Adipocyte (in vitro differentiated cells): Measurements from ENCODE around the gene MOK.
A peak's percentile ranks its signal among the peaks of the same experiment; 100 is the strongest.
"Not testable (repeated sequence)": the region's sequence is repeated elsewhere in the genome, so short reads cannot be mapped to it uniquely, and the experiment has no call there.

Experiments
- DNase-seq: peaks from one replicate; pipeline ENCODE4 v3.0.0-alpha.2; 2015; ENCODE audit warnings: low read depth
- H3K27me3 ChIP-seq: replicated peaks from 2 replicates; pipeline ENCODE4 v1.7.0; 2013; ENCODE audit warnings: mild to moderate bottlenecking, low read length, moderate library complexity; ENCODE audit not compliant: control insufficient read depth, insufficient read depth
- H3K36me3 ChIP-seq: 2 replicates; pipeline ENCODE4 v1.7.0; 2013; ENCODE audit warnings: low read length, mild to moderate bottlenecking, moderate library complexity; ENCODE audit not compliant: control insufficient read depth, insufficient read depth, severe bottlenecking
- H3K4me1 ChIP-seq: 2 replicates; pipeline ENCODE4 v1.7.0; 2013; ENCODE audit warnings: mild to moderate bottlenecking, low read length, moderate library complexity; ENCODE audit not compliant: control insufficient read depth, insufficient read depth
- H3K4me3 ChIP-seq: 2 replicates; pipeline ENCODE4 v1.7.0; 2013; ENCODE audit warnings: mild to moderate bottlenecking, low read length, moderate library complexity
- H3K9ac ChIP-seq: 2 replicates; pipeline ENCODE4 v1.7.0; 2013; ENCODE audit warnings: mild to moderate bottlenecking, low read length, moderate library complexity
- H3K9me3 ChIP-seq: 2 replicates; pipeline ENCODE4 v1.7.0; 2013; ENCODE audit warnings: mild to moderate bottlenecking, low read length, moderate library complexity; ENCODE audit not compliant: control insufficient read depth

Gene MOK

GRCh38 chr14:102341566-102341965, 36.6 kb upstream of the MOK start:
- H3K4me1 ChIP-seq: no peaks in the 10 kb centered on the region
- peaks cover 52% of the 10 kb centered on the region for H3K36me3 ChIP-seq
- no peak for DNase-seq
- no peak overlapping the region for H3K9ac ChIP-seq
- H3K27me3 ChIP-seq: no peaks in the 10 kb centered on the region
- H3K9me3 ChIP-seq: no peaks in the 10 kb centered on the region
- H3K4me3 ChIP-seq: no peak overlapping the region

- Histone ChIP-seq H3K4me1 (peaks cover 22% of the 10 kb centered on the region), H3K9me3 (no peaks in the 10 kb centered on the region), H3K27me3 (no peaks in the 10 kb centered on the region), H3K9ac (no peak overlapping the region), H3K36me3 (peaks cover 35% of the 10 kb centered on the region), H3K4me3 (no peak overlapping the region)
- no peak for DNase-seq
Observed at GRCh38 chr14:102338724-102339123, 33.8 kb upstream of the MOK start.

GRCh38 chr14:102335163-102335562, 30.2 kb upstream of the MOK start:
- DNase-seq: no peak
- Histone ChIP-seq H3K9me3 (no peaks in the 10 kb centered on the region), H3K9ac (no peak overlapping the region), H3K4me3 (no peak overlapping the region), H3K4me1 (peaks cover 26% of the 10 kb centered on the region), H3K36me3 (peaks cover 26% of the 10 kb centered on the region), H3K27me3 (no peaks in the 10 kb centered on the region)

GRCh38 chr14:102333795-102334705, 29.1 kb upstream of the MOK start:
- Histone ChIP-seq H3K9ac (no peak overlapping the region), H3K36me3 (peaks cover 22% of the 10 kb centered on the region)
- no peak for DNase-seq

GRCh38 chr14:102333390-102333789, 28.4 kb upstream of the MOK start:
- Histone ChIP-seq H3K27me3 (no peaks in the 10 kb centered on the region), H3K9me3 (no peaks in the 10 kb centered on the region), H3K9ac (no peak overlapping the region), H3K4me1 (peaks cover 26% of the 10 kb centered on the region), H3K36me3 (peaks cover 16% of the 10 kb centered on the region), H3K4me3 (no peak overlapping the region)
- DNase-seq: no peak

More at GRCh38 chr14:102333795-102334705, 29.1 kb upstream of the MOK start:
- H3K4me3 ChIP-seq: no peak overlapping the region
- H3K4me1 ChIP-seq: peaks cover 26% of the 10 kb centered on the region
- H3K9me3 ChIP-seq: no peaks in the 10 kb centered on the region
- H3K27me3 ChIP-seq: no peaks in the 10 kb centered on the region

- DNase-seq: no peak
- Histone ChIP-seq H3K4me1 (peaks cover 21% of the 10 kb centered on the region), H3K4me3 (no peak overlapping the region), H3K36me3 (peaks cover 18% of the 10 kb centered on the region), H3K9me3 (no peaks in the 10 kb centered on the region), H3K27me3 (no peaks in the 10 kb centered on the region), H3K9ac (no peak overlapping the region)
Observed at GRCh38 chr14:102330806-102331205, 25.8 kb upstream of the MOK start.

GRCh38 chr14:102329381-102329780, 24.4 kb upstream of the MOK start:
- not testable (repeated sequence) for H3K9ac ChIP-seq, DNase-seq, H3K4me3 ChIP-seq, H3K9me3 ChIP-seq, H3K4me1 ChIP-seq, H3K27me3 ChIP-seq
- peaks cover 22% of the 10 kb centered on the region for H3K36me3 ChIP-seq

GRCh38 chr14:102326583-102326982, 21.6 kb upstream of the MOK start:
- no peak overlapping the region for H3K4me3 ChIP-seq
- no peaks in the 10 kb centered on the region for H3K27me3 ChIP-seq
- peaks cover 6% of the 10 kb centered on the region for H3K4me1 ChIP-seq
- DNase-seq: no peak
- H3K9ac ChIP-seq: no peak overlapping the region
- H3K9me3 ChIP-seq: no peaks in the 10 kb centered on the region
- peaks cover 15% of the 10 kb centered on the region for H3K36me3 ChIP-seq

- peaks cover 13% of the 10 kb centered on the region for H3K36me3 ChIP-seq
- H3K4me1 ChIP-seq: peaks cover 6% of the 10 kb centered on the region
- no peak overlapping the region for H3K4me3 ChIP-seq
- H3K9ac ChIP-seq: no peak overlapping the region
- DNase-seq: no peak
- H3K27me3 ChIP-seq: no peaks in the 10 kb centered on the region
- no peaks in the 10 kb centered on the region for H3K9me3 ChIP-seq
Observed at GRCh38 chr14:102325791-102326345, 20.9 kb upstream of the MOK start.

GRCh38 chr14:102323102-102323501, 18.1 kb upstream of the MOK start:
- peak overlapping the region; percentile 49 for H3K4me3 ChIP-seq
- peaks cover 16% of the 10 kb centered on the region for H3K4me1 ChIP-seq
- no peaks in the 10 kb centered on the region for H3K27me3 ChIP-seq
- peak overlapping the region; percentile 9 for H3K9ac ChIP-seq
- H3K9me3 ChIP-seq: no peaks in the 10 kb centered on the region
- H3K36me3 ChIP-seq: peaks cover 13% of the 10 kb centered on the region
- DNase-seq: peak; percentile 96

- H3K4me3 ChIP-seq: no peak overlapping the region
- no peak for DNase-seq
- H3K9me3 ChIP-seq: no peaks in the 10 kb centered on the region
- H3K9ac ChIP-seq: no peak overlapping the region
- peaks cover 12% of the 10 kb centered on the region for H3K36me3 ChIP-seq
- peaks cover 23% of the 10 kb centered on the region for H3K4me1 ChIP-seq
- H3K27me3 ChIP-seq: no peaks in the 10 kb centered on the region
Observed at GRCh38 chr14:102321456-102322422, 16.8 kb upstream of the MOK start.
